ENCODE data around the gene NGRN.
"Not testable (repeated sequence)": the region's sequence is repeated elsewhere in the genome, so short reads cannot be mapped to it uniquely, and the experiment has no call there.

DNA sequence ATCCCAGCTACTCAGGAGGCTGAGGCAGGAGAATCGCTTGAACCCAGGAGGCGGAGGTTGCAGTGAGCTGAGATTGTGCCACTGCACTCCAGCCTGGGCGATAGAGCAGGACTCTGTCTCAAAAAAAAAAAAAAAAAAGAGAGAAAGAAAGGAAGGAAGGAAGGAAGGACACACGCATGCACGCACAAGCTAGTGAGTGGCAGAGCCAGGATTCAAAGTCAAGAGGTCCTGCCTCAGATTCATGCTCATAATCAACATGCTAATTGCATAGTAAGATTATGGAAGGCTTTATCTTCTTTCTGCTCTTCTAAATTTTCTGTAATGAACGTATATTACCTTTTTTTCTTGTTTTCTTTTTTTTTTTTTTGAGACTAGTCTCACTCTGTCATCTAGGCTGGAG is 4.7 kb upstream of the NGRN start:
- not testable (repeated sequence) for TF ChIP-seq EZH2 (IDR thresholded peaks at IDR 0.05; ENCODE audit: borderline replicate concordance, insufficient read depth, low read depth, low read length, poor library complexity, severe bottlenecking)
- TF ChIP-seq, protein P1, sequence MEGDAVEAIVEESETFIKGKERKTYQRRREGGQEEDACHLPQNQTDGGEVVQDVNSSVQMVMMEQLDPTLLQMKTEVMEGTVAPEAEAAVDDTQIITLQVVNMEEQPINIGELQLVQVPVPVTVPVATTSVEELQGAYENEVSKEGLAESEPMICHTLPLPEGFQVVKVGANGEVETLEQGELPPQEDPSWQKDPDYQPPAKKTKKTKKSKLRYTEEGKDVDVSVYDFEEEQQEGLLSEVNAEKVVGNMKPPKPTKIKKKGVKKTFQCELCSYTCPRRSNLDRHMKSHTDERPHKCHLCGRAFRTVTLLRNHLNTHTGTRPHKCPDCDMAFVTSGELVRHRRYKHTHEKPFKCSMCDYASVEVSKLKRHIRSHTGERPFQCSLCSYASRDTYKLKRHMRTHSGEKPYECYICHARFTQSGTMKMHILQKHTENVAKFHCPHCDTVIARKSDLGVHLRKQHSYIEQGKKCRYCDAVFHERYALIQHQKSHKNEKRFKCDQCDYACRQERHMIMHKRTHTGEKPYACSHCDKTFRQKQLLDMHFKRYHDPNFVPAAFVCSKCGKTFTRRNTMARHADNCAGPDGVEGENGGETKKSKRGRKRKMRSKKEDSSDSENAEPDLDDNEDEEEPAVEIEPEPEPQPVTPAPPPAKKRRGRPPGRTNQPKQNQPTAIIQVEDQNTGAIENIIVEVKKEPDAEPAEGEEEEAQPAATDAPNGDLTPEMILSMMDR (IDR thresholded peaks at IDR 0.05): not testable (repeated sequence)
